Caco-2 (cell line): ENCODE data around the gene PLB1. TPM values are rescaled to one million over a fixed set of nuclear protein-coding genes. Genes with fewer than 3 reads are reported as not detected.

Source experiments
- BruUV-seq: library from RNA; stranded (reverse); fragments of 400-500 nt; replicated peaks from 2 replicates; lab custom pipeline; 2021; lab: Mats Ljungman, UMichigan
- CTCF ChIA-PET: fragments of 300-600 bp; sonication (Branson Sonifier 250); formaldehyde crosslinking; loops from one replicate; lab custom pipeline; 2022; ENCODE audit warnings: antibody characterized with exemption; lab: Charles Lee
- POLR2A ChIA-PET: fragments of 300-600 bp; sonication (Branson Sonifier 250); formaldehyde crosslinking; loops from one replicate; lab custom pipeline; 2022; ENCODE audit warnings: antibody characterized with exemption; lab: Charles Lee
- DNase-seq, 2 experiments: peaks; one replicate each; pipeline versions ENCODE4 v3.0.0 to v3.0.0-alpha.2; 2020 to 2022
- H3K27me3 ChIP-seq: replicated peaks from 2 replicates; pipeline ENCODE4 v1.6.0; 2011; ENCODE audit warnings: low read length; ENCODE audit not compliant: control insufficient read depth, insufficient read depth
- H3K36me3 ChIP-seq: 2 replicates; pipeline ENCODE4 v1.5.1; 2011; ENCODE audit warnings: low read length; ENCODE audit not compliant: control insufficient read depth, insufficient read depth
- H3K4me1 ChIP-seq: fragments of 250-450 bp; sonication (Bioruptor Pico); 2 replicates; pipeline ENCODE4 v1.5.1; 2020; ENCODE audit warnings: mild to moderate bottlenecking
- H3K4me3 ChIP-seq: 2 replicates; pipeline ENCODE4 v1.5.1; 2011; ENCODE audit warnings: low read depth, mild to moderate bottlenecking, control low read depth, low read length
- H3K9me3 ChIP-seq: fragments of 250-450 bp; sonication (Bioruptor Pico); 2 replicates; pipeline ENCODE4 v1.5.1; 2020; ENCODE audit warnings: mild to moderate bottlenecking, moderate library complexity
- H3K27ac Mint-ChIP-seq: one replicate; pipeline ENCODE4 v1.8.0; 2022; ENCODE audit warnings: mixed read lengths; ENCODE audit not compliant: unreplicated experiment
- H3K27me3 Mint-ChIP-seq: one replicate; pipeline ENCODE4 v1.8.0; 2022; ENCODE audit warnings: mixed read lengths; ENCODE audit not compliant: insufficient read depth, unreplicated experiment
- H3K36me3 Mint-ChIP-seq: one replicate; pipeline ENCODE4 v1.8.0; 2022; ENCODE audit warnings: mild to moderate bottlenecking, mixed read lengths; ENCODE audit not compliant: insufficient read depth, unreplicated experiment
- H3K4me1 Mint-ChIP-seq: one replicate; pipeline ENCODE4 v1.8.0; 2022; ENCODE audit warnings: low read depth, mixed read lengths; ENCODE audit not compliant: unreplicated experiment
- H3K4me3 Mint-ChIP-seq: one replicate; pipeline ENCODE4 v1.8.0; 2022; ENCODE audit warnings: mild to moderate bottlenecking, moderate library complexity, mixed read lengths; ENCODE audit not compliant: unreplicated experiment
- H3K9me3 Mint-ChIP-seq: one replicate; pipeline ENCODE4 v1.8.0; 2022; ENCODE audit warnings: mixed read lengths; ENCODE audit not compliant: unreplicated experiment
- intact Hi-C: fragments of 100-400 bp; cut with micrococcal nuclease; formaldehyde crosslinking; loops from one replicate; pipeline ENCODE4 v1.10.0; 2022; ENCODE audit not compliant: unreplicated experiment
- total RNA-seq: library from RNA; stranded (reverse); gene quantifications from 2 replicates; pipeline ENCODE4 v1.2.3, GENCODE V29; 2022
- TF ChIP-seq, protein P1 (sequence below), 2 experiments: fragments of 200-600 bp in 1 of 2; IDR thresholded peaks; 1 replicate in 1 of 2; 2 replicates in 1 of 2; pipeline versions ENCODE4 v1.5.1 to v1.8.0; 2011 to 2022; ENCODE audit warnings: antibody characterized with exemption in 1 of 2, control low read depth in 1 of 2, inconsistent platforms in 1 of 2, low read depth in 1 of 2, low read length in 1 of 2, mild to moderate bottlenecking in 1 of 2, moderate library complexity in 1 of 2; ENCODE audit not compliant: insufficient read depth in 1 of 2, severe bottlenecking in 1 of 2, unreplicated experiment in 1 of 2

PLB1 gene
- total RNA-seq, 1 experiment from 2014 or later, result 2.8 TPM

- Mint-ChIP-seq H3K36me3 (no peaks in the 10 kb centered on the region), H3K4me3 (no peak overlapping the region), H3K27me3 (no peaks in the 10 kb centered on the region), H3K9me3 (peaks cover 25% of the 10 kb centered on the region), H3K27ac (no peak overlapping the region), H3K4me1 (peaks cover 45% of the 10 kb centered on the region)
- no peak for DNase-seq
- Histone ChIP-seq H3K27me3 (no peaks in the 10 kb centered on the region), H3K4me3 (no peak overlapping the region), H3K4me1 (peaks cover 36% of the 10 kb centered on the region), H3K9me3 (no peaks in the 10 kb centered on the region), H3K36me3 (no peaks in the 10 kb centered on the region)
- CTCF ChIA-PET, result no interaction called here
- TF ChIP-seq, protein P1, sequence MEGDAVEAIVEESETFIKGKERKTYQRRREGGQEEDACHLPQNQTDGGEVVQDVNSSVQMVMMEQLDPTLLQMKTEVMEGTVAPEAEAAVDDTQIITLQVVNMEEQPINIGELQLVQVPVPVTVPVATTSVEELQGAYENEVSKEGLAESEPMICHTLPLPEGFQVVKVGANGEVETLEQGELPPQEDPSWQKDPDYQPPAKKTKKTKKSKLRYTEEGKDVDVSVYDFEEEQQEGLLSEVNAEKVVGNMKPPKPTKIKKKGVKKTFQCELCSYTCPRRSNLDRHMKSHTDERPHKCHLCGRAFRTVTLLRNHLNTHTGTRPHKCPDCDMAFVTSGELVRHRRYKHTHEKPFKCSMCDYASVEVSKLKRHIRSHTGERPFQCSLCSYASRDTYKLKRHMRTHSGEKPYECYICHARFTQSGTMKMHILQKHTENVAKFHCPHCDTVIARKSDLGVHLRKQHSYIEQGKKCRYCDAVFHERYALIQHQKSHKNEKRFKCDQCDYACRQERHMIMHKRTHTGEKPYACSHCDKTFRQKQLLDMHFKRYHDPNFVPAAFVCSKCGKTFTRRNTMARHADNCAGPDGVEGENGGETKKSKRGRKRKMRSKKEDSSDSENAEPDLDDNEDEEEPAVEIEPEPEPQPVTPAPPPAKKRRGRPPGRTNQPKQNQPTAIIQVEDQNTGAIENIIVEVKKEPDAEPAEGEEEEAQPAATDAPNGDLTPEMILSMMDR (IDR thresholded peaks at IDR 0.05; ENCODE audit: insufficient read depth in 1 of 2, low read depth in 1 of 2, low read length in 1 of 2, severe bottlenecking in 1 of 2, unreplicated experiment in 1 of 2), result no peak
- POLR2A ChIA-PET, result no interaction called here
- intact Hi-C loops, result no loop called here
- BruUV-seq, result no TSS peak
Observed at GRCh38 chr2:28688818-28689217, 193.0 kb downstream of the PLB1 start.

- no TSS peak for BruUV-seq
- Mint-ChIP-seq H3K27ac (no peak overlapping the region), H3K36me3 (no peaks in the 10 kb centered on the region), H3K4me1 (peaks cover 37% of the 10 kb centered on the region), H3K9me3 (peaks cover 20% of the 10 kb centered on the region), H3K27me3 (no peaks in the 10 kb centered on the region), H3K4me3 (no peak overlapping the region)
- DNase-seq, result no peak
- Histone ChIP-seq H3K36me3 (no peaks in the 10 kb centered on the region), H3K4me3 (no peak overlapping the region), H3K9me3 (no peaks in the 10 kb centered on the region), H3K4me1 (peaks cover 26% of the 10 kb centered on the region), H3K27me3 (no peaks in the 10 kb centered on the region)
- TF ChIP-seq, protein P1 (IDR thresholded peaks at IDR 0.05; ENCODE audit: insufficient read depth in 1 of 2, low read depth in 1 of 2, low read length in 1 of 2, severe bottlenecking in 1 of 2, unreplicated experiment in 1 of 2), result no peak
- ChIA-PET POLR2A (no interaction called here), CTCF (no interaction called here)
- intact Hi-C loops, result no loop called here
Observed at GRCh38 chr2:28689771-28690170, 193.9 kb downstream of the PLB1 start.

- Mint-ChIP-seq H3K4me3 (no peak overlapping the region), H3K9me3 (no peaks in the 10 kb centered on the region), H3K27me3 (no peaks in the 10 kb centered on the region), H3K27ac (peak overlapping the region; percentile 71), H3K36me3 (no peaks in the 10 kb centered on the region), H3K4me1 (peaks cover 21% of the 10 kb centered on the region)
- CTCF ChIA-PET, result no interaction called here
- no TSS peak for BruUV-seq
- Histone ChIP-seq H3K27me3 (no peaks in the 10 kb centered on the region), H3K36me3 (no peaks in the 10 kb centered on the region), H3K4me3 (no peak overlapping the region), H3K9me3 (no peaks in the 10 kb centered on the region), H3K4me1 (peaks cover 19% of the 10 kb centered on the region)
- intact Hi-C loops, result loop anchor here (1.0 kb wide), 1 partner anchor 9 kb away; no protein-coding TSS in a partner anchor
- TF ChIP-seq, protein P1 (IDR thresholded peaks at IDR 0.05; ENCODE audit: insufficient read depth in 1 of 2, low read depth in 1 of 2, low read length in 1 of 2, severe bottlenecking in 1 of 2, unreplicated experiment in 1 of 2), result no peak
- DNase-seq, result no peak
- POLR2A ChIA-PET, result no interaction called here
Observed at GRCh38 chr2:28692411-28692810, 196.6 kb downstream of the PLB1 start.
